Thymus (tissue), 11 donors: ENCODE measurements around the gene ADAM17. TPM values are rescaled to one million over a fixed set of nuclear protein-coding genes. Genes with fewer than 3 reads are reported as not detected.

ENCODE experiments used
- DNase-seq, 9 donors: peaks; one replicate each; pipeline ENCODE4 v3.0.0-alpha.2; 2013; ENCODE audit warnings: low spot score in 9 of 9, low read depth in 6 of 9, missing footprints in 1 of 9
- H3K27ac ChIP-seq, 2 donors: one replicate each; pipeline ENCODE4 v1.5.1; 2013; ENCODE audit warnings: control low read depth in 1 of 2, low read depth in 1 of 2, low read length in 1 of 2, mild to moderate bottlenecking in 1 of 2, moderate library complexity in 1 of 2
- H3K27me3 ChIP-seq, 2 donors: one replicate each; pipeline ENCODE4 v1.5.1; 2013; ENCODE audit warnings: low read length in 1 of 2; ENCODE audit not compliant: control insufficient read depth in 2 of 2, insufficient read depth in 1 of 2
- H3K36me3 ChIP-seq, 2 donors: one replicate each; pipeline ENCODE4 v1.5.1; 2013; ENCODE audit warnings: low read length in 1 of 2, mild to moderate bottlenecking in 1 of 2, moderate library complexity in 1 of 2; ENCODE audit not compliant: control insufficient read depth in 2 of 2, insufficient read depth in 2 of 2
- H3K4me1 ChIP-seq, 2 donors: one replicate each; pipeline ENCODE4 v1.5.1; 2013; ENCODE audit warnings: low read length in 2 of 2; ENCODE audit not compliant: control insufficient read depth in 2 of 2, insufficient read depth in 2 of 2
- H3K4me3 ChIP-seq, 2 donors: one replicate each; pipeline ENCODE4 v1.5.1; 2013; ENCODE audit warnings: low read length in 2 of 2, control low read depth in 1 of 2, mild to moderate bottlenecking in 1 of 2
- H3K9me3 ChIP-seq, 2 donors: one replicate each; pipeline ENCODE4 v1.5.1; 2013; ENCODE audit warnings: low read length in 1 of 2, mild to moderate bottlenecking in 1 of 2; ENCODE audit not compliant: control insufficient read depth in 2 of 2, insufficient read depth in 1 of 2
- WGBS: extraction: QIAGEN DNeasy Blood & Tissue Kit; methylation state at CpG from one replicate; pipeline ENCODE4 v1.1.7; 2013; 5-methylcytosine and 5-hydroxymethylcytosine counted together
- polyA plus RNA-seq: library from polyadenylated mRNA; stranded (reverse); fragments of 200-250 nt; gene quantifications from one replicate; pipeline ENCODE4 v1.2.3, GENCODE V29; 2013
- total RNA-seq: library from RNA; stranded (reverse); fragments of 120-200 nt; gene quantifications from one replicate; pipeline ENCODE4 v1.2.4, GENCODE V29; 2013
- donor health status: healthy.

The ADAM17 gene
- total and polyA plus RNA-seq, 2 donors = 14.0 to 16.7 TPM

DNA sequence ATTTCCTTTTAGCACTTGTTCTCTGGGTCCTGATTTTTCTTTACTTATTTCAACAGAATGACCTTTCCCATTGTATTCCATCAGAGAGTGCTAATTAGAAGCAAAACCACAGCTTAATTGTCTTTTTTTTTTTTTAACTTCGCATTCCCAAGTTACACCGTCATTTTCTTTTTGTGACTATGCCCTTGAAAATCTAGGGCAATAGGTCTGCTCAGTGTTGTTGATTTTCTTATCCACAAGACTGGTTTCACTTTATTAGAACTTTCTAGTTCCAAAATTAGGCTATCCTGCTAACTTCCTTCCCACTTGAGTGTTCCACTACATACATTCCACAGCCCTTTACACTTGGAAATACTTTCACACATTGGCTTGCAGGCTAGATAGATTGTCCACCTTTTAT, 18.7 kb upstream of the ADAM17 start:
- Histone ChIP-seq H3K4me1 (no peaks in the 10 kb centered on the region), H3K27ac (no peak overlapping the region), H3K9me3 (no peaks in the 10 kb centered on the region), H3K36me3 (no peaks in the 10 kb centered on the region), H3K4me3 (no peak overlapping the region), H3K27me3 (no peaks in the 10 kb centered on the region)
- no peak for DNase-seq
- 72% methylated on average over 2 of the region's 2 CpGs for WGBS

DNA sequence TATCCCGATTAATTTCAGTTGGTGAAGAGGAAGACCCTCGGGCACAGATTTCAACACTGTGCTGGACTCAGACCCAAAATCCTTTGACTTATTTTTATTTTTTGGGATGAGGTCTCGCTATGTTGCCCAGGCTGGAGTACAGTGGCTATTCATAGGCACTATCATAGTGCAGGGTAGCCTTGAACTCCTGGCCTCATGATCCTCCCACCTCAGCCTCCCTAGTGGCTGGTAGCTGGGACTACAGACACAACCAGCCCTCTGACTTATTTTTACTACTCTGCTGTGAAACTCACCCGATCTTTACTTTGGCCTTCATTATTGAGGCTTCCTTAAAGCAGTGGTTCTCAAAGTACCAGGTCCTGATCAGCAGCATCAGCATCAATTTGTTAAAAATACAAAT, 18.2 kb upstream of the ADAM17 start:
- Histone ChIP-seq H3K27me3 (no peaks in the 10 kb centered on the region), H3K9me3 (no peaks in the 10 kb centered on the region), H3K27ac (no peak overlapping the region), H3K36me3 (no peaks in the 10 kb centered on the region), H3K4me3 (no peak overlapping the region), H3K4me1 (no peaks in the 10 kb centered on the region)
- no peak for DNase-seq
- over 99% methylated on average over 4 of the region's 4 CpGs for WGBS

DNA sequence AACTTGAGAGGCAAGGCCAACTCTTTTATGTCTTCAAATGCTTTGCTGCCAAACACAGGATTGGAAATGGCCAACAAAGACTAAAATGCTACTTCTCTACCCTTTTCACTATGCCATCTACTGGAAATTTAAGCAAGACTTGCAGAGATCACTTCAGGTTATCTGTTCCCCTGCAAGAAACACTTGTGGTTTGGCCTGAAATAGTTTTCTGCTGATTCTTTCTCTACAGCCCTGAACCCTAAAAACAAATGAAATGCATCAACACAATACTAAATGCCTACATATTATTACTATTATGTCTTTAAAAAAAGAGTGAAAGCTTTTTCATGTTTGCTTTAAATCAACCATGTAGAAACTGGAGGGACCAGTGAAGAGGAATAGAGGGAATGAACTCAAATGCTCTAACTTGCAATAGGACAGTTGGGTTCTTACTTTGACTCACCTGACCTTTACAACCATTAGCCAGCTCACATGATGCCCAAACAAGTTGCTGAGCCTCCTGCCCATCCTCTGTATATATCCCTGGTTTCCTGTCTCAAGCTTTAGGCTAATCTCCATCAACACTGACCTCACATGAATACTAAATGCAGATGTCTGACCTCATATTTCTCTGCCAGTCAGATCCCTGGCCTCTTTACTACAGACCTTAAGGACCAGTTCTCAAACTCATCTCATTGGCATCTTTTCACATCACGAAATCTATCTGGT, 17.5 kb upstream of the ADAM17 start:
- no peaks in the 10 kb centered on the region for H3K27me3 ChIP-seq
- no peak overlapping the region for H3K27ac ChIP-seq
- DNase-seq = no peak
- 99% methylated on average over 1 of the region's 1 CpG for WGBS
- H3K4me3 ChIP-seq = no peak overlapping the region
- no peaks in the 10 kb centered on the region for H3K4me1 ChIP-seq
- no peaks in the 10 kb centered on the region for H3K9me3 ChIP-seq
- no peaks in the 10 kb centered on the region for H3K36me3 ChIP-seq

DNA sequence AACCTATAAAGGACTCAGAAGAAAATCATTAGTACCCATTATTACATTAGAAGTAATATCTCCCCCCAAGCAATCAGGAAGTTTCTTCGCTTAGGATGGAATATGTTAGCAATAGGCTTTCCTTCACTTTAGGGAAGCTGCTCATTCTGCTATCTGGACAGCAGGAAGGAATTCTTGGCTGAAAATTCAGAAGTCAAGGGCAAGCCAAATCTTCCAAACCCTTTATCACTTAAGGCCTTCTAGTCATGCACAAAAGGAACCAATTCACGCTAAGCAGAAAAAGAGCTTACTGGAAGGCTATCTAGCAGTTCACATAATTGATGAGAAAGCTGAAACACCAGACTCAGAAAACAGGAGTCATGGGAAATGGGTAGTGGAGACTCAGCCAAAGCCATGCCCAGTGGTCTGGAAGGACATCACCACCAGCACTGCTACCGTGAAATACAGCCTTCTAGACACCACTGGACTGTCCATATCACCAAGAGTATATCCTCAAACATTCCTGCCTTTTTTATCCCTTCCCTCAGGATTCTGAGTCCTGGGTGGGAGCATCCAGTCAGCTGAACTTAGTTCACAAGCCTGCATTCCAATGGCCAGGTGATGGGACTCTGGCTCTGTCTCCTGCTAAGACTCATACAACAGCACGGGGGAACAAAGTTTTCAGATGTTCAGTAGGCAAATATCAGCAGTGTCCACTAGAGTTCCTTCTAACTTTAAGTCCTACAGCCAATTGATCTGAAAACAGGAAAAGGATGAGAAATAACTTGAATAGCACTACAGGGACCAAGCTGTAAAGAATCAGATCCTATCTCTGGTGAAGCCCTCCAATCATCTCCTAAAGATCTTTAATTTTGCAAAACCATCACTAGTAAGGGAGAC, 14.8 kb upstream of the ADAM17 start:
- Histone ChIP-seq H3K4me1 (no peaks in the 10 kb centered on the region), H3K4me3 (no peak overlapping the region), H3K9me3 (no peaks in the 10 kb centered on the region), H3K27me3 (no peaks in the 10 kb centered on the region), H3K36me3 (no peaks in the 10 kb centered on the region), H3K27ac (no peak overlapping the region)
- DNase-seq = no peak
- WGBS = 95% methylated on average over 4 of the region's 4 CpGs

DNA sequence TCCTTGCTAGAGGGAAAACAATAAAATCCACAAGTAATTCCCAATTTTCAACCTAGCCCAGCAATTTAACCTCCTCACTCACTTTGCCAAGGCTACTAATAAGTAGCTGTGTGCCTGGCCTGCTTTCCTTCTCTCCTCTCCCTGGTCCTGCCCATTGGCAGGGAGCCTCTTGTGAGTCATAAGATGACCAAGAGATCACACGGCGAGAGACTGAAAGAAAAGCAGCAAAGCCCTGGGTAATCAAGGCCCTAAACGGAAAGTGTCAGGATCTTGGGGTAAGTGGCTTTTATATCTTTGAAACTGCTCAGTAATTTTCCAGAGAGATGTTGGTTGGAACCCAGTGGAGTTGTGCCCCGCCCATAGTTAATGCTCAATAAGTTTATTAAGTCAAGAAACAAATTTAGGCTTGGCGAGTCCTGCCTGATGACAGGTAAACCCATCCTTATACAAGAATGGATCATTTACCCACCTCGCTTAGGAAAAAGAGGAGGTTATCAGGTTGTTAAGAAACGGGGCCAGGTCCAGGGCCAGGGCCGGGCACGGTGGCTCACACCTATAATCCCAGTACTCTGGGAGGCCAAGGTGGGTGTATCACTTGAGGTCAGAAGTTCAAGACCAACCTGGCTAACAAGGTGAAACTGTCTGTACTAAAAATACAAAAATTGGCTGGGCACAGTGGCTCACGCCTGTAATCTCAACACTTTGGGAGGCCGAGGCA, 10.0 kb upstream of the ADAM17 start:
- DNase-seq = no peak
- no peak overlapping the region for H3K27ac ChIP-seq
- no peaks in the 10 kb centered on the region for H3K9me3 ChIP-seq
- no peaks in the 10 kb centered on the region for H3K27me3 ChIP-seq
- 97% methylated on average over 11 of the region's 11 CpGs for WGBS
- H3K36me3 ChIP-seq = no peaks in the 10 kb centered on the region
- H3K4me3 ChIP-seq = no peak overlapping the region
- H3K4me1 ChIP-seq = no peaks in the 10 kb centered on the region

DNA sequence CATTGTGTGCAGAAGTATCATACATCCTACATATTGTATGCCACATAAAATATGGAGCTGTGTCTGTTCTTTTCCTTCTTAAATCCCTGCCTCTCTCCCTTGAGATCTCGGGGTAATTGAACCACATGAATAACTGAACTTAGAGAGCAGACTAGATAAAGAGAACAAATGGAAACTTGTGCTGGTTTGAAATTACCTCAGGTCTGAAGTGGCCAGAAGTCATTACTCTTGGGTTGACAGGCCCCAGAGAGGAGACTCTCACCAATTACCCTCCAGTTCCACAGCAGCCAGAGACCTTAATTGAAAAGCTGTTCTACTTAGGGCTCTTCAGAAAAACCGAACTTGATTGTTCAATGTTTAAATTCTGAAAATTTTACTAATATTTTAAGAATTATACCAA, 5.0 kb upstream of the ADAM17 start:
- Histone ChIP-seq H3K4me3 (no peak overlapping the region), H3K27ac (no peak overlapping the region)
- 94% methylated on average over 2 of the region's 2 CpGs for WGBS

DNA sequence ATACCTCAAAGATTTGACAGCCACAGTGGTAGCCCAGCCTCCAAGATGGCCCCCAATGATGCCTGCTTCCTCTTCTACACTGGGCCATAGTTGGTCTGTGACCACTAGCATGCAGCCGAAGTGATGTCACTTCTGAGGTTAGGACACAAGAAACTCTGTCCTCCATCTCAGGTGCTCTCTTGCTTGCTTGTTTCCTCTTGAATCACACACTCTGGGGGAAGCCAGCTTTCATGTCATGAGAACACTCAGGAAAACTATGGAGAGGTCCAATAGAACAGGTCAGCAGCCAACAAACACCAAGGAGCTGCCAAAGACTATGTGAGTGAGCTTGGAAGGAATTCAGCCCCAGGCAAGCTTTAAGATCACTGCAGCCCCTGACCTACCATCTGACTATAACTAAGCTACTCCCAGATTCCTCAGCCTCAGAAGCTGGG, 3.3 kb upstream of the ADAM17 start:
- H3K27ac ChIP-seq = no peak overlapping the region
- H3K4me3 ChIP-seq = no peak overlapping the region
- no peak for DNase-seq
- 96% methylated on average over 1 of the region's 1 CpG for WGBS
- H3K9me3 ChIP-seq = peaks cover 0 to 6% of the 10 kb centered on the region in 2 donors
- peaks cover 0 to 6% of the 10 kb centered on the region in 2 donors for H3K4me1 ChIP-seq
- H3K27me3 ChIP-seq = no peaks in the 10 kb centered on the region
- H3K36me3 ChIP-seq = peaks cover 2 to 5% of the 10 kb centered on the region in 2 donors

More for the DNA sequence above, 5.0 kb upstream of the ADAM17 start:
- no peaks in the 10 kb centered on the region for H3K27me3 ChIP-seq
- H3K36me3 ChIP-seq = peaks cover 2 to 5% of the 10 kb centered on the region in 2 donors
- no peak for DNase-seq
- no peaks in the 10 kb centered on the region for H3K9me3 ChIP-seq
- no peaks in the 10 kb centered on the region for H3K4me1 ChIP-seq

DNA sequence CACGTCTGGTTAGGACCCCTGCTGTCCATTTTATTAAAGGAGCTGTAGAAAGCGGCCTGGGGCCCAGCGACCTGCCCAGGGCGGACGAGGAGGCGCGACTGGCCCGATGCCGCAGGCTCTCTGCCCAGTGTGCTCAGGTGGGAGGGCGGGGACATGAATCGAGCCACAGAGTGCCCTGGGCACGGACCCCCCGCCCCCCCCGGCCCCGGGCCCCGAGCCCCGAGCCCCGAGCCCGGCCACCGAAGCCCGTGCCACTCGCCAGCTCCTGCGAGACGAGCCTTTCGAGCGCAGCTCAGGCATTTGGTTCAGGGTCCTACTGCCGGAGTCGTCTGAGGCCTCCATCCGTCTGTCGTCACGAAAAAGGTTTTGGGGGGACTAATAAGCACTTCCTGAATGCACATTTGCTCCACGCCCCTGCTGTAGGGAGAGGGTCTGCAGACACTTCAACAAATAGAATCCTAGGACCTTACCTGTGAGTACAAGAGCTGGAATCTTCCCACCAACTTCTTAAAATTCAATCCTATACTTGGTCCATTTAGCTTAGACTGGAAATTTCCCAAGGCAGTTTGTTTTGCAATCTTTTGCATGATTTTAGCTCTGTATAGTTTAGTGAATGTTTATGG, 602 bp upstream of the ADAM17 start:
- DNase-seq = peak in 6 of 9 donors; percentile 21 to 72 (median 40)
- WGBS = under 1% methylated on average over 32 of the region's 32 CpGs
- H3K4me3 ChIP-seq = peak overlapping the region; percentile 68 to 100
- H3K27me3 ChIP-seq = no peaks in the 10 kb centered on the region
- H3K4me1 ChIP-seq = peaks cover 11 to 18% of the 10 kb centered on the region in 2 donors
- H3K9me3 ChIP-seq = peaks cover 0 to 6% of the 10 kb centered on the region in 2 donors
- peak overlapping the region; percentile 93 to 96 for H3K27ac ChIP-seq
- peaks cover 2 to 5% of the 10 kb centered on the region in 2 donors for H3K36me3 ChIP-seq
